GM18498 (cell line): ENCODE data around the gene STOM.
"Not testable (repeated sequence)": the region's sequence is repeated elsewhere in the genome, so short reads cannot be mapped to it uniquely, and the experiment has no call there.

Experiments used
- ATAC-seq: cut with Tn5 transposase; IDR thresholded peaks from one replicate; pipeline ENCODE4 v1.9.1; 2021; ENCODE audit warnings: mild to moderate bottlenecking, moderate library complexity; ENCODE audit not compliant: unreplicated experiment

The STOM gene

GRCh38 chr9:121303456-121304451 is 66.3 kb downstream of the STOM start:
- ATAC-seq: no peak

DNA sequence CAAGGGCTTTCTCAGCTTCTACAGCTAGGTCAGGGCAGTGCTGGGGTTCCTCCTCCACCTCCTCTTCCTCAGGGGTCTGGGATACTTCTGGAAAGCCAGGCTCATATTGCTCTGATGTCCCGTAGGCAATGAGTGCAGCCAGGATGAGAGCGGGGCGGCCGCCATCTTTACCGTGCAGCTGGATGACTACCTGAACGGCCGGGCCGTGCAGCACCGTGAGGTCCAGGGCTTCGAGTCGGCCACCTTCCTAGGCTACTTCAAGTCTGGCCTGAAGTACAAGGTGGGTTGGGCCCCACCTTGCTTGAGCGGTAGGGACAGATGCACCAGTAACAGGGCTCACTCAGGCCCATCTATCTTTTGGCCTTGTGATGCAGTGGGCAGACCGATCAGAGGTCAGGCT is 67.3 kb downstream of the STOM start:
- ATAC-seq: no peak

- no peak for ATAC-seq
Measured at GRCh38 chr9:121302341-121302740, 67.7 kb downstream of the STOM start.

DNA sequence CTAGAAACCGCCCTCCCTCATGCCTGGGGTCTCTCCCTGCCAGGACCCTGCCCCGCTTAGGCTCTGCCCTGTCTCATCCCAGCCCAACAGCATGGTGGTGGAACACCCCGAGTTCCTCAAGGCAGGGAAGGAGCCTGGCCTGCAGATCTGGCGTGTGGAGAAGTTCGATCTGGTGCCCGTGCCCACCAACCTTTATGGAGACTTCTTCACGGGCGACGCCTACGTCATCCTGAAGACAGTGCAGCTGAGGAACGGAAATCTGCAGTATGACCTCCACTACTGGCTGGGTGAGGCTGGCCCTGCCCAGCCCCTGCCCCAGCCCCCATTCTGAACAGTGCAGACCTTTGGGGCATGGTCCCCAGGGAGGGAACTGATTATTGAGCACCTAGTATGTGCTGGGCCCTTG is 68.2 kb downstream of the STOM start:
- ATAC-seq: no peak

DNA sequence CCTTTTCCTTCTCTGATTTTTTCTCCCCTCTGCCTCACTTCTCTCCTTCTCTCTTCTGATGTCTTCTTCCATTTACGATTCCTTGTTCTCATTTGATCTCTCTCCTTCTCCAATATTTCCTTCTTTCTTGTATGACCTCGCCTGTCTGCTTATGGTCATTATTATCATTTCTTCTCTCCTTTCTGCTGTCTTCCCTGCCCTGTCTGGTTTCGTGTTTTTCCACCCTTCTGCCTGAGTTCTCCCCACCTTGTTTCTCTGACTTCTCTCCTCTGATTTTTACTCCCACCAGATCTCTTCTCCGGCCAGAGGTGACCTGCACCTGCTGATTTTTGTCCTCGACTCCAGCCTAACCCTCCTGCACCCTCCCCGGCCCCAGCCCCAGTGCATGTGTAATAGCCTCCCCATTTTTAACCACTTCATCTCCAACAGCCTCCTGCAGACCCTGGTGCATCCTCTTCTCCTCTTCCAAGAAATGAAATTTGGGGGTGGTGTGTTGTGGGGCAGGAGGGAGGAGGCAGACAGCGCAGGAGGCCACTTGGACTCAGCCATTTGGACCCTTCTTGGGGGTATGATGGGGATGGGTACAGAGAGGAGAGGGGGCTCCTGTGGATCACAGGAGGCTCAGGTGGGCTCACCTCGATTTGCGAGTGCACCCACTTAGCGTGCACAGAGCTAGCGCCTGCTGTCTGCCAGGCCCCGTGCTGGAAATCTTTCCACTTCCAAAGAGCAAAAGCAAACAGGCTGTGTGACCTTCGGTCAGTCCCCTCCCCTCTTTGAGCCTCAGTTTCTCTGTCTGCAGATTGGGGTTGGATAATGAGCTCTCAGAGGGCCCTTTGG is 69.5 kb downstream of the STOM start:
- ATAC-seq: no peak

- ATAC-seq: no peak
Measured at GRCh38 chr9:121299467-121300282, 70.4 kb downstream of the STOM start.

DNA sequence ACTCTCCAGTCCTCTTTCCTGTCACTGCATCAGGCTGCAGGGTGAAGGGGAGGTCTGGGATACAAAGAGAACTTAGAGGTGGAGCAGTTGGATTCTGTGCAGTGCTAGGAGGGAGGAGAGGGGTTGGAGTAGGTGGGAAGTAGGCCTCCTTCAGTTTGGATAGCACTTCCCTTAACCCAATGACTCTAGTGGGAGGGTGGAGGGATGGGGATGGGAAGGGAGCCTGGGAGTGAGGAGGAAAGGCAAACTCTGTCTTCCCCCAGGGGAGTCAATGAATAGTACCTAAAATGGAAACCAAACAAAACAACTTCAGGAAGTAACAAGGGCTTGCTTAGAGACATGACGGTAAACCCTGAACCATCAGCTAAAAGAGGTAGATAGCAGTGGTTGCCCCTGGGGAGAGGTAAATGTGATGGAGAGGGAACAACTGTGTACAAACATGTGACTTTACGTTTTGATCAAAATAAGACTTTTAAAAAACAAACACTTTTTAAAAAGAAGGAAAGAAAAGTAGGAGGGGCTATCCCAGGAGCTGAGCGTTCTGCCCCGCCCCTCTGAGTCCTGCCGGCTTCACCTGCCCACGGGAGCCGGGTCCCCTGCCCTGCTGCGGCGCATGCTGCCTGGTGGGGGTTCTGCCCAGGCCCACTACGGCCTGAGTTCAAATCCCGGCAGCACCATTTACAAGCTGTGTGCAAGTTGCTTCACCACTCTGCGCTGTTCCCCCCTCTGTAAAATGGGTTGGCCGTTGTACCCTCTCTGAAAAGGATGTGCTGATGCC is 71.2 kb downstream of the STOM start:
- no peak for ATAC-seq

DNA sequence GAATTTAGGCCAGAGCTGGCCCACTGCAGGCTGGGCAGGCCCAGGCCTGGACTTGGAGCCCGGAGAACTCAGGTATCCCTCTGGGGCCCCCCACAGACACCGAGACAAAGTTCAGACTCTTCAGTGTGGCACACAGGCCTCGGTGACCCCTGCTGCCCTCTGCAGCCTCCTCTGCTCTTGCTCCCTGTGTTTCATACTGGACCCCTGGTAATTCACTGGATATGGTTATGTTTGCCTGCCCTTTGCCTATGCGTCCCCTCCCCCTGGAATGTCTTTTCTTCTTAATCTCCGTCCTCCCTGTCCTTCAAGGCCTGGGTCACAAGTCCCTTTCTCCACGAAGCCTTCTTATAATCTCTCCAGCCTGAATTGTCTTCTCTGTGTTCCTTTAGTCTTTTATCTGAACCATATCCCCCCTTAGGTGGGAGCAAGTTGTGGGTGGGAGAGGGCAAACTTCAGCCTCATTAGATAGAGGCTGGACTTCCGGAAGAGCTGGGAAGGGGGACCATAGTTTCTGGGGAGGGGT is 72.0 kb downstream of the STOM start:
- ATAC-seq: no peak

DNA sequence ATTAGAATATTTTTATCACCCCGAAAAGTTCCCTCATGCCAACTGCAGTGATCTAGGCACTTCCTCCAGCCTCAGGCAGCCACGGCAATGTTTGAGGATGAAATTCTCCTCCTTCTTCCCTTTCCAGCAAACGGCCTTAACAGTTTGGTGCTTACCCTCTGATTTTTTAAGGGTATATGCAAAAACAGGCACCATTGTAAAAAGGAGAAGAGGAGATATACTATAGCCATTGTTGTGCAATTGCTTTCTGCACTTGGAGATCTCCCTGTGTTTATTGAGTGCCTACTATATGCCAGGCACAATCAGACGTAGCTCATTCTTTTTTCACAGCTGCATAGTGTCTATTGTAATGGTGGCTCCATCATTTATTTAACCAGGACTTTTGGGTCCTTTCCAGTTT is 72.7 kb downstream of the STOM start:
- no peak for ATAC-seq

GRCh38 chr9:121296213-121297127 is 73.6 kb downstream of the STOM start:
- no peak for ATAC-seq

GRCh38 chr9:121295662-121296191 is 74.3 kb downstream of the STOM start:
- no peak for ATAC-seq

- ATAC-seq: no peak
Measured at GRCh38 chr9:121294866-121295661, 75.0 kb downstream of the STOM start.

DNA sequence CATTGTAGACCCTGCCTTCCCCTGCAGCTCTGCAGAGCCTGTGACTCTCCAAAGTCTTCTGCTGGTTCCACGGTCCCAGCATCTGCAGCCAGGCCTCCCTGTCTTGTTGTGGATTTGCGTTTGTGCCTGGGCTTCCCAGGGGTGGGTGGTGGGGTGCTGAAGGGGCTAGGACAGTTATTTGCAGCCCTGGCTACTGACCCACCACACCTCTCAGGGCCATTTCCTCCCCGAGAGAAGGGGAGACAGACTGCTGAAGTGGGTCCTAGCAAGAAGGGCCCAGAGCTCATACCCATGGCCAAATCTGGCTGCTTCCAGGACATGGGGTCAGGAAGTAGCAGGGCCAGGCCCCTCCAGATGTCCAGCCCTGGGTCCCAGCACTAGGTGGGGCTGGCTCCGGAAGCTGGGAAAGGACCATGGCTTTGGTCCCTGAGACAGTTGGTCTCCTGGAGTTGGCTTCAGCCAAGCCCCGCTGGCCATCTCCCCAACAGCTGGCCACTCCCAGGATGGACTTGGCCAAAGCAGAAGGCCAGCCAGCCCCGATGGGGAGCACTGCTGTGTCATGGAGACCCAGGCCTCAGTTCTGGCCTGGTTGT is 75.8 kb downstream of the STOM start:
- ATAC-seq: no peak

GRCh38 chr9:121292801-121293241 is 77.2 kb downstream of the STOM start:
- no peak for ATAC-seq

GRCh38 chr9:121292051-121292450 is 78.0 kb downstream of the STOM start:
- ATAC-seq: no peak

DNA sequence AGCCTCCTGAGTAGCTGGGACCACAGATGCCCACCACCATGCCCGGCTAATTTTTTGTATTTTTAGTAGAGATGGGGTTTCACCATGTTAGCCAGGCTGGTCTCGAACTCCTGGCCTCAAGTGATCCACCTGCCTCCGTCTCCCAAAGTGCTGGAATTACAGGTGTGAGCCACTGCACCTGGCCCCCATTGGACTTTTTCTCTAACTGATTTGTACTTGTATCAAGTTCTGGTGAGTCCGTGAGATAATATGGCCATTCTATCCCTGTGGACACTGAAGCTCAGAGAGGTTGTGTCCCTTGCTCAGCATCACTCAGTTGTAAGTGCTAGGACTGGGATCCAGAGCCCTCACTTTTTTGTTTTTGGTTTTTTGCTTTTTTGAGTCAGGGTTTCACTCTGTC is 78.5 kb downstream of the STOM start:
- ATAC-seq: not testable (repeated sequence)

GRCh38 chr9:121289772-121290370 is 80.2 kb downstream of the STOM start:
- ATAC-seq: no peak
